Gastrocnemius medialis (tissue), 4 donors: ENCODE measurements around the gene PHACTR1. TPM values are rescaled to one million over a fixed set of nuclear protein-coding genes. Genes with fewer than 3 reads are reported as not detected.

ENCODE experiments used
- ATAC-seq, 2 donors: fragments of 150-250 bp; one replicate each; pipeline ENCODE4 v1.9.1; 2016
- DNase-seq, 2 donors: peaks; one replicate each; pipeline ENCODE4 v3.0.0-alpha.2; 2019
- H3K27ac ChIP-seq, 4 donors: fragments of 200-600 bp; sonication (generic); 1 replicate in 1 of 4; 2 replicates in 3 of 4; pipeline ENCODE4 v1.5.1; 2016 to 2018; ENCODE audit warnings: mild to moderate bottlenecking in 2 of 4, moderate library complexity in 1 of 4
- H3K27me3 ChIP-seq, 3 donors: fragments of 200-600 bp; sonication (generic) in 2 of 3; 1 replicate in 1 of 3; 2 replicates in 2 of 3; pipeline versions ENCODE4 v1.5.1 to v1.6.0; 2016 to 2019; ENCODE audit warnings: mild to moderate bottlenecking in 1 of 3, moderate library complexity in 1 of 3
- H3K36me3 ChIP-seq, 2 donors: fragments of 200-600 bp; sonication (generic) in 1 of 2; one replicate each; pipeline ENCODE4 v1.5.1; 2017 to 2018
- H3K4me1 ChIP-seq, 2 donors: fragments of 200-600 bp; sonication (generic) in 1 of 2; one replicate each; pipeline ENCODE4 v1.5.1; 2016 to 2017; ENCODE audit warnings: mild to moderate bottlenecking in 2 of 2
- H3K4me3 ChIP-seq, 4 donors: fragments of 200-600 bp; sonication (generic) in 3 of 4; 1 replicate in 1 of 4; 2 replicates in 3 of 4; pipeline ENCODE4 v1.5.1; 2016 to 2019; ENCODE audit warnings: mild to moderate bottlenecking in 2 of 4
- H3K9me3 ChIP-seq, 3 donors: fragments of 200-600 bp; sonication (generic) in 2 of 3; 1 replicate in 1 of 3; 2 replicates in 2 of 3; pipeline ENCODE4 v1.5.1; 2016 to 2019
- POLR2A ChIP-seq, 2 donors: fragments of 450-650 bp; IDR thresholded peaks; one replicate each; pipeline ENCODE4 v1.6.1; 2017; ENCODE audit warnings: antibody characterized with exemption in 2 of 2, mild to moderate bottlenecking in 2 of 2, moderate library complexity in 2 of 2
- in situ Hi-C, 4 donors: fragments of 200-750 bp; cut with MboI; loops; one replicate each; pipeline versions ENCODE4 v1.15.0 to v1.8.0; 2017; ENCODE audit warnings: low sequenced_read_pairs in 4 of 4
- intact Hi-C: fragments of 100-400 bp; cut with DNase I; formaldehyde crosslinking; loops from one replicate; pipeline ENCODE4 v1.15.1; 2023; ENCODE audit warnings: low total_unique reads
- total RNA-seq, 4 donors: library from RNA; depleted of rRNA; stranded (reverse); fragments of >200 nt; gene quantifications; one replicate each; pipeline versions ENCODE4 v1.1.0 to v1.2.3, GENCODE V29; 2016
- TF ChIP-seq, protein P1 (sequence below), 5 experiments: fragments of 450-650 bp in 3 of 5; fragments of 200-600 bp in 2 of 5; sonication (generic) in 2 of 5; IDR thresholded peaks in 4 of 5; conservative IDR thresholded peaks in 1 of 5; 1 replicate in 4 of 5; 2 replicates in 1 of 5; pipeline ENCODE4 v1.5.1; 2016 to 2019; ENCODE audit warnings: antibody characterized with exemption in 5 of 5, mild to moderate bottlenecking in 3 of 5, moderate library complexity in 3 of 5

The PHACTR1 gene
- total RNA-seq, 4 donors from 2014 or later, result 0.07 to 0.82 (median 0.21) TPM

GRCh38 chr6:13287104-13287503, 570.5 kb downstream of the PHACTR1 start:
- TF ChIP-seq, protein P1, sequence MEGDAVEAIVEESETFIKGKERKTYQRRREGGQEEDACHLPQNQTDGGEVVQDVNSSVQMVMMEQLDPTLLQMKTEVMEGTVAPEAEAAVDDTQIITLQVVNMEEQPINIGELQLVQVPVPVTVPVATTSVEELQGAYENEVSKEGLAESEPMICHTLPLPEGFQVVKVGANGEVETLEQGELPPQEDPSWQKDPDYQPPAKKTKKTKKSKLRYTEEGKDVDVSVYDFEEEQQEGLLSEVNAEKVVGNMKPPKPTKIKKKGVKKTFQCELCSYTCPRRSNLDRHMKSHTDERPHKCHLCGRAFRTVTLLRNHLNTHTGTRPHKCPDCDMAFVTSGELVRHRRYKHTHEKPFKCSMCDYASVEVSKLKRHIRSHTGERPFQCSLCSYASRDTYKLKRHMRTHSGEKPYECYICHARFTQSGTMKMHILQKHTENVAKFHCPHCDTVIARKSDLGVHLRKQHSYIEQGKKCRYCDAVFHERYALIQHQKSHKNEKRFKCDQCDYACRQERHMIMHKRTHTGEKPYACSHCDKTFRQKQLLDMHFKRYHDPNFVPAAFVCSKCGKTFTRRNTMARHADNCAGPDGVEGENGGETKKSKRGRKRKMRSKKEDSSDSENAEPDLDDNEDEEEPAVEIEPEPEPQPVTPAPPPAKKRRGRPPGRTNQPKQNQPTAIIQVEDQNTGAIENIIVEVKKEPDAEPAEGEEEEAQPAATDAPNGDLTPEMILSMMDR (IDR thresholded peaks at IDR 0.05 in 4 of 5, conservative IDR thresholded peaks at IDR 0.05 in 1 of 5), result no peak
- no peak for TF ChIP-seq POLR2A (IDR thresholded peaks at IDR 0.05)
- Histone ChIP-seq H3K27ac (no peak overlapping the region), H3K9me3 (peaks cover 0 to 7% (median 3%) of the 10 kb centered on the region in 3 donors), H3K4me3 (no peak overlapping the region), H3K4me1 (no peaks in the 10 kb centered on the region), H3K36me3 (no peaks in the 10 kb centered on the region), H3K27me3 (no peaks in the 10 kb centered on the region)
- in situ Hi-C loops (no loop called here), intact Hi-C loops (no loop called here)
- no peak for DNase-seq
- no peak for ATAC-seq

GRCh38 chr6:13288481-13288880, 571.9 kb downstream of the PHACTR1 start:
- Histone ChIP-seq H3K27me3 (no peaks in the 10 kb centered on the region), H3K4me3 (no peak overlapping the region), H3K27ac (no peak overlapping the region), H3K36me3 (peaks cover 0 to 13% of the 10 kb centered on the region in 2 donors), H3K9me3 (peaks cover 0 to 7% (median 3%) of the 10 kb centered on the region in 3 donors), H3K4me1 (no peaks in the 10 kb centered on the region)
- TF ChIP-seq, protein P1 (IDR thresholded peaks at IDR 0.05 in 4 of 5, conservative IDR thresholded peaks at IDR 0.05 in 1 of 5), result no peak
- TF ChIP-seq POLR2A (IDR thresholded peaks at IDR 0.05), result no peak
- in situ Hi-C loops (no loop called here), intact Hi-C loops (no loop called here)
- no peak for DNase-seq
- ATAC-seq, result no peak

DNA sequence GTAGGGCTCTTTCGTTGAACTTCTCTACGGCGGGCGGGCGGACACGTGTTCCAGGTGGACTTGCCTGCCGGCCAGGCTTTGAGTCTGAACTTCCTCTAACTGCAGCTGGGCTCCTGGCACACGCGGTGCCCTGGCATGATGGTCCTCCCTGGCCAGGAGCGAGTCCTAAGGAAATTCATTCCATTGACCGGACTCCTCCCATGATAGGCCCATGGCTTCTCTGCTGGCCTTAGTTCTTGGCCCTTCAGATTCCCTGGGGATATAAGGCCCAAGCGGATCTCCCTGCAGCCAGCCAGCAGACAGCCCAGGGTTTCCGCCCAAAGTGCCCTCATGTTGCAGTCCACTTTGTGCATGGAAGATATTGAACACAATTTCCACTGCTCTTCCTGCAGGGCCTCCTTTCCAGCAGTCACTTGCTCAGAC, 572.4 kb downstream of the PHACTR1 start:
- peaks cover 0 to 17% of the 10 kb centered on the region in 2 donors for H3K36me3 ChIP-seq
- peaks cover 0 to 7% (median 3%) of the 10 kb centered on the region in 3 donors for H3K9me3 ChIP-seq
- no peaks in the 10 kb centered on the region for H3K27me3 ChIP-seq
- H3K4me1 ChIP-seq, result no peaks in the 10 kb centered on the region
- intact Hi-C loops, result no loop called here
- no peak overlapping the region for H3K4me3 ChIP-seq
- TF ChIP-seq POLR2A (IDR thresholded peaks at IDR 0.05), result no peak
- TF ChIP-seq, protein P1 (IDR thresholded peaks at IDR 0.05 in 4 of 5, conservative IDR thresholded peaks at IDR 0.05 in 1 of 5), result no peak
- no peak for DNase-seq
- ATAC-seq, result no peak
- H3K27ac ChIP-seq, result no peak overlapping the region
- in situ Hi-C loops, result no loop called here

- in situ Hi-C loops, result no loop called here
- TF ChIP-seq, protein P1 (IDR thresholded peaks at IDR 0.05 in 4 of 5, conservative IDR thresholded peaks at IDR 0.05 in 1 of 5), result no peak
- TF ChIP-seq POLR2A (IDR thresholded peaks at IDR 0.05), result no peak
- intact Hi-C loops, result no loop called here
- Histone ChIP-seq H3K36me3 (peaks cover 0 to 24% of the 10 kb centered on the region in 2 donors), H3K27me3 (no peaks in the 10 kb centered on the region), H3K9me3 (peaks cover 0 to 7% (median 3%) of the 10 kb centered on the region in 3 donors), H3K4me3 (no peak overlapping the region), H3K27ac (no peak overlapping the region), H3K4me1 (no peaks in the 10 kb centered on the region)
- DNase-seq, result no peak
- ATAC-seq, result no peak
Observed at GRCh38 chr6:13289789-13290318, 573.3 kb downstream of the PHACTR1 start.

DNA sequence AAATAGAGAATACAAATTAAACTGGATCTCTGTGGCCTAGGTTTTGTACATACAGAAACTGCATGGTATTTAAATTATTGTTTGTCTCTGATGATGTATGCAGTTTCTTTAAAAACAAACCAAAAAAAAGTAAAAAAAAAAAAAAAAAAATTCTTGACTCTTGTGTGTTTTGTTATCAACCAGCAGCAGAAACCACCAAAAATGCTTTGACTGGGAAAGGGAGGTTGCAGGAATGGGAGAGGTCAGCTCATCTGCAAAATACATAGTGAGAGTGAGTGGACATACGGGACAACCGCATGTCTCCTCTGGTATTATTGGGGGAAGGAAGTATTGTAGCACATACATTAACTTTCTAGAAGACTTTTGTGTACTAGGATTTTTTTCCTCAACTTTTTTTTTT, 573.8 kb downstream of the PHACTR1 start:
- TF ChIP-seq, protein P1 (IDR thresholded peaks at IDR 0.05 in 4 of 5, conservative IDR thresholded peaks at IDR 0.05 in 1 of 5), result no peak
- no peak for TF ChIP-seq POLR2A (IDR thresholded peaks at IDR 0.05)
- DNase-seq (no peak), ATAC-seq (no peak)
- Histone ChIP-seq H3K4me1 (no peaks in the 10 kb centered on the region), H3K27me3 (no peaks in the 10 kb centered on the region), H3K27ac (no peak overlapping the region), H3K9me3 (peaks cover 0 to 7% (median 3%) of the 10 kb centered on the region in 3 donors), H3K36me3 (peaks cover 0 to 29% of the 10 kb centered on the region in 2 donors), H3K4me3 (no peak overlapping the region)
- in situ Hi-C loops (no loop called here), intact Hi-C loops (no loop called here)
